ENCODE results near the gene TUBGCP5. TPM values are rescaled to one million over a fixed set of nuclear protein-coding genes. Genes with fewer than 3 reads are reported as not detected.
A peak's percentile ranks its signal among the peaks of the same experiment; 100 is the strongest.

Gene TUBGCP5
- total RNA-seq, 1 donor from 2014 or later = 14.6 TPM

DNA sequence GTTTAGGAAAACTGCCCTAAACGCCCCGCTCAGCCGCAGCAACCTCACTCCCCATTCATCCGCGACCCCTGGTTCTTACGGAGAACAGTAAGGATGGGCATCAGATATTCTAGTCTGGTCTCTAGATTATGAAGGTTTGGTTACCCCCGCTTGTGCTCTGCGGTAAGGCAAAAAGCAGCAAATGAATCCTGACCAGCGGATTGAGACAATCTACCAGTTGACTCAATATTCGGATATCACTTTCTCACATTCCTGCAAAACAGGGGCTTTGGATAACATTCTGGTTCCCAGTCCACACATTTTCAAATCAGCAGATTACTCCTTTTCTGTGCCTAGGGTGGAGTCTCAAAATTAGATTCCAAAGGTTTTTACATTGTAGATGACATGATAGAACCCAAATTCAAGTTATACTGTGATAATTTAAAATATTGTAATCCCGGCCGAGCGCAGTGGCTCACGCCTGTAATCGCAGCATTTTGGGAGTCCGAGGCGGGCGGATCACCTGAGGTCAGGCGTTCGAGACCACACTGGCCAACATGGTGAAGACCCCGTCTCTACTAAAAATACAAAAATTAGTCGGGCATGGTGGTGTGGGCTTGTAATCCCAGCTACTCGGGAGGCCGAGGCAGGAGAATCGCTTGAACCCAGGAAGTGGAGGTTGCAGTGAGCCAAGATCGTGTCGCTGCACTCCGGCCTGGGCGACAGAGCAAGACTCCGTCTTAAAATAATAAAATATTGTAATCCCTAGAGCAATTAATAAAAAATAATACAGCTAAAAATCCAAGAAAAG is 58.1 kb downstream of the TUBGCP5 start:
- no peak for DNase-seq (ENCODE audit: low spot score)
- H3K4me1 Mint-ChIP-seq (ENCODE audit: low read depth) = peaks cover 10% of the 10 kb centered on the region
- H3K27me3 Mint-ChIP-seq (ENCODE audit: low read depth) = no peaks in the 10 kb centered on the region
- H3K9me3 Mint-ChIP-seq (ENCODE audit: low read depth) = no peaks in the 10 kb centered on the region
- no peaks in the 10 kb centered on the region for H3K36me3 Mint-ChIP-seq (ENCODE audit: low read depth)
- H3K4me3 Mint-ChIP-seq (ENCODE audit: unreplicated experiment) = peak overlapping the region; percentile 69
- TF ChIP-seq, protein P1, sequence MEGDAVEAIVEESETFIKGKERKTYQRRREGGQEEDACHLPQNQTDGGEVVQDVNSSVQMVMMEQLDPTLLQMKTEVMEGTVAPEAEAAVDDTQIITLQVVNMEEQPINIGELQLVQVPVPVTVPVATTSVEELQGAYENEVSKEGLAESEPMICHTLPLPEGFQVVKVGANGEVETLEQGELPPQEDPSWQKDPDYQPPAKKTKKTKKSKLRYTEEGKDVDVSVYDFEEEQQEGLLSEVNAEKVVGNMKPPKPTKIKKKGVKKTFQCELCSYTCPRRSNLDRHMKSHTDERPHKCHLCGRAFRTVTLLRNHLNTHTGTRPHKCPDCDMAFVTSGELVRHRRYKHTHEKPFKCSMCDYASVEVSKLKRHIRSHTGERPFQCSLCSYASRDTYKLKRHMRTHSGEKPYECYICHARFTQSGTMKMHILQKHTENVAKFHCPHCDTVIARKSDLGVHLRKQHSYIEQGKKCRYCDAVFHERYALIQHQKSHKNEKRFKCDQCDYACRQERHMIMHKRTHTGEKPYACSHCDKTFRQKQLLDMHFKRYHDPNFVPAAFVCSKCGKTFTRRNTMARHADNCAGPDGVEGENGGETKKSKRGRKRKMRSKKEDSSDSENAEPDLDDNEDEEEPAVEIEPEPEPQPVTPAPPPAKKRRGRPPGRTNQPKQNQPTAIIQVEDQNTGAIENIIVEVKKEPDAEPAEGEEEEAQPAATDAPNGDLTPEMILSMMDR (IDR thresholded peaks at IDR 0.05) = no peak
- peak overlapping the region; percentile 8 for H3K27ac Mint-ChIP-seq (ENCODE audit: unreplicated experiment)

DNA sequence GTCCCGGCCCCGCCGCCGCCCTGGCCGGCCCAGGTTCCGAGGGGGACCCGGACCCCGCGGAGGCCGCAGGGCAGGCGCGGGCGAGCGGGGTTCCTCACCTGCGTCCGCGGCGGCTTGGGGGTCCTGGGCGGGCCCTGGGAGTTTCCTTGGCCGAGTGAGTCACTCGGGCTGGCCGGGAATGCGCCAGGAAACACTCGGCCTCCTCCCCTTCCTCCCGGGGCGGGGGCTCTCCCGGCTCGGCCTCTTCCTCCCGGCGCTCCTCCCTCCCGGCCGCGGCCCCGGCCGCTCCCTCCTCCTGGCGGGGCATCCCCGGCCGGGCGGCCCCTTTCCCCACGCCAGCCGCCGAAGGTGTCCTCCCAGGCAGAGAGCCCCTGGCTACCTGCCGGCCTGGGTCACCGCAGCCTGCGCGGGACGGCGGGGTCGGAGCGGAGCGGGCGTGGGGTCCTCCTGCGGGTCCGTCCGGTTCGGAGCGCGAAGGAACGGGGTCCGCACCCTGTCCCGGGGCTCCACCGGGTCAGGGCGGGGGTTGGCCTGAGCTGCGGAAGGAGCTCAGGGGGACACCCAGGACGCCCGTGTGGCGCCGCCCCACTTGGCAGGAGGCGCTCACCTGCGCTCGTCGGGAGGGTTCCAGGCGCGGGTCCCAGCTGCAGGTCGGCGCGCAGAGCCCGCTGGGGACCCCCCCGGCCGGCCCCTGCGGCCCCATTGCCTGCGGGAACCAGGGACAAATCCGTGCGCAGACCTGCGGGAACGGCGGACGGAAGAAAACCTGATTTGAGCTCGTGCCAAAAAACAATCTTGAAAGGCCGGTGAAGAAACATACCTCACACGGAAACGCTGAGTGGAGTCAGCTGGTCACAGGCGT is 58.9 kb downstream of the TUBGCP5 start, which contains the start of gene CYFIP1:
Gene CYFIP1, minus strand, starts transcription at position 180 of the 862 bp plus-strand sequence. CDS start 33,083 bp downstream, outside the sequence.
- Mint-ChIP-seq H3K36me3 (ENCODE audit: low read depth) (no peaks in the 10 kb centered on the region), H3K4me1 (ENCODE audit: low read depth) (peaks cover 10% of the 10 kb centered on the region), H3K9me3 (ENCODE audit: low read depth) (no peaks in the 10 kb centered on the region), H3K27ac (ENCODE audit: unreplicated experiment) (peak within 1 kb of the TSS; percentile 95), H3K27me3 (ENCODE audit: low read depth) (no peaks in the 10 kb centered on the region), H3K4me3 (ENCODE audit: unreplicated experiment) (peak within 1 kb of the TSS; percentile 98)
- peak; percentile 94 for DNase-seq (ENCODE audit: low spot score)
- TF ChIP-seq, protein P1 (IDR thresholded peaks at IDR 0.05) = no peak

DNA sequence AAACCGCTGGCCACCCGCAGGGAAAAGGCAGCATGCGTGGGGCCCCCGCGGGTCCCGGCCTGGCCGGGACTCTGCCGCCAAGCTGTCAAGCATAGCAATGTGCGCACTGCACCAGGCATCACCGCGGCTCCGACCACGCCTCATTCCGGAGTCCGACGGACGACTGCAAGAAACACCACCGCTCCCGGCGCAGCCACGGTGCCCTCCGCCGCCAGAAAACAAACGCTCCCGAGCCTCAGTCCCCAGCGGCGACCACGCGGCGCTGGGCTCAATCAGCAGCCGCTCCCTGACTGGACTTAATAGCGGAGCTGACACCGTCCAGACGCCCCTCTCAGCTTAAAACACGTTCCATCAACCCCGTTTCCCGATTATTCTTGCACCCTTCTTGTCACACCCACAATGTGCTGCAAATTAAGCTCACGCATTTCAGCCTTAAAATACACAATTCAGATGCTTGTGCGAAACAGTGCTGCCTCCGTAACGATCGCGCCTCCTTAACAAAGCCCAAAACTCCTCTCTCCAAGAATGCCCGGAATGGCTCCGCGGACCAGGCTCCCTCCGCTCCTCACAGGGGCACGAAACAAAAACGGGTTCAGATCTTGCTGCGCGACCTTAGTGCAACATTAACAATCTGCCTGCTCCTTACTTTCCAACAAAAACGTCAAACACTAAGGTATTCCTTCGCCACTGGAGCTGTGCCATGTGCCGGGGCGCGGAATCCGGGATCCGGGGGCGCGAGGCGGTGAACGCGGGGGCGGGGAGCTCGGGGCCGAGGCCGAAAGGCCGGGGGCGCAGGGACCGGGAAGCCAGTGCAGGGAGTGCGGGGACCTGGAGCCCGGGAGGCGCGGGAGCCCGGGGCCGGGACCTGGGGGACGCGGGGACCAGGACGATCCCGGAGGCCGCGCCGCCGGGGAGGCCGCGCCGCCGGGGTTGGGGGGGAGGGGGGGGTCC is 59.9 kb downstream of the TUBGCP5 start:
- H3K4me3 Mint-ChIP-seq (ENCODE audit: unreplicated experiment) = peak overlapping the region; percentile 98
- TF ChIP-seq, protein P1 (IDR thresholded peaks at IDR 0.05) = peak; percentile 19
- peak overlapping the region; percentile 95 for H3K27ac Mint-ChIP-seq (ENCODE audit: unreplicated experiment)
- H3K27me3 Mint-ChIP-seq (ENCODE audit: low read depth) = no peaks in the 10 kb centered on the region
- no peaks in the 10 kb centered on the region for H3K36me3 Mint-ChIP-seq (ENCODE audit: low read depth)
- no peak for DNase-seq (ENCODE audit: low spot score)
- H3K4me1 Mint-ChIP-seq (ENCODE audit: low read depth) = peaks cover 13% of the 10 kb centered on the region
- H3K9me3 Mint-ChIP-seq (ENCODE audit: low read depth) = no peaks in the 10 kb centered on the region

DNA sequence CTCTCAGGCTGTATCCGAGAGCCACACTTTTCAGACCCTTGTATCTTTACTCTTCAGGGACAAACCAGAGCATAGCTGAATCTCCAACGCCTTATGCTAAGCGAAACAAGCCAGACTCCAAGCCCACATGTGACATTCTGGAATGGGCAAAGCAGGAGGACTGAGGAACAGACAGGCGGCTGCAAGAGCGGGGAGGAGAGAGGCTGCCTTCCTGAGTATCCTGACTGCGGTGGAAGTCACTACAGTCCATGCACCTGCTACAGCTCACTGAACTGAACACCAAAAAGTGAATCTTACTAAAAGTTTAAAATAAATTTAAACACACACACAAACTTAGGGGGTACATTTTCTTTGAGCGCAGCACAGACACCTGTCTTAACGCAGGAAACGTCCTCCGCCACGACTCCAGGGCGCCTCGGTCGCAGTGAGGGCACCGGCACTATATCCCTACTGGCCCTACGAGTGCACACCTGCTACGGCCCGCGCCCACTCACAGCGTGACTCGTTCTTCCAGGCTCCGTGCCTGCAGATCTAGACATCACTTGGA is 60.6 kb downstream of the TUBGCP5 start:
- no peaks in the 10 kb centered on the region for H3K36me3 Mint-ChIP-seq (ENCODE audit: low read depth)
- peak overlapping the region; percentile 98 for H3K4me3 Mint-ChIP-seq (ENCODE audit: unreplicated experiment)
- H3K27me3 Mint-ChIP-seq (ENCODE audit: low read depth) = no peaks in the 10 kb centered on the region
- H3K9me3 Mint-ChIP-seq (ENCODE audit: low read depth) = no peaks in the 10 kb centered on the region
- H3K27ac Mint-ChIP-seq (ENCODE audit: unreplicated experiment) = peak overlapping the region; percentile 95
- TF ChIP-seq, protein P1 (IDR thresholded peaks at IDR 0.05) = no peak
- no peak for DNase-seq (ENCODE audit: low spot score)
- peaks cover 13% of the 10 kb centered on the region for H3K4me1 Mint-ChIP-seq (ENCODE audit: low read depth)

Data from chondrocyte (in vitro differentiated cells).